ENCODE data around the gene PI4K2B.
"Not testable (repeated sequence)": the region's sequence is repeated elsewhere in the genome, so short reads cannot be mapped to it uniquely, and the experiment has no call there.

PI4K2B gene

GRCh38 chr4:25242195-25242594, 8.4 kb downstream of the PI4K2B start:
- ATAC-seq, DNase-seq: not testable (repeated sequence)

- DNase-seq (no peak), ATAC-seq (no peak)
These were observed 11.3 kb downstream of the PI4K2B start for GRCh38 chr4:25245181-25245580.

GRCh38 chr4:25246680-25247611, 13.1 kb downstream of the PI4K2B start:
- ATAC-seq (no peak), DNase-seq (no peak)

GRCh38 chr4:25248875-25249274, 15.0 kb downstream of the PI4K2B start:
- ATAC-seq, DNase-seq: not testable (repeated sequence)

GRCh38 chr4:25249494-25249893, 15.7 kb downstream of the PI4K2B start:
- ATAC-seq, DNase-seq: not testable (repeated sequence)

DNA sequence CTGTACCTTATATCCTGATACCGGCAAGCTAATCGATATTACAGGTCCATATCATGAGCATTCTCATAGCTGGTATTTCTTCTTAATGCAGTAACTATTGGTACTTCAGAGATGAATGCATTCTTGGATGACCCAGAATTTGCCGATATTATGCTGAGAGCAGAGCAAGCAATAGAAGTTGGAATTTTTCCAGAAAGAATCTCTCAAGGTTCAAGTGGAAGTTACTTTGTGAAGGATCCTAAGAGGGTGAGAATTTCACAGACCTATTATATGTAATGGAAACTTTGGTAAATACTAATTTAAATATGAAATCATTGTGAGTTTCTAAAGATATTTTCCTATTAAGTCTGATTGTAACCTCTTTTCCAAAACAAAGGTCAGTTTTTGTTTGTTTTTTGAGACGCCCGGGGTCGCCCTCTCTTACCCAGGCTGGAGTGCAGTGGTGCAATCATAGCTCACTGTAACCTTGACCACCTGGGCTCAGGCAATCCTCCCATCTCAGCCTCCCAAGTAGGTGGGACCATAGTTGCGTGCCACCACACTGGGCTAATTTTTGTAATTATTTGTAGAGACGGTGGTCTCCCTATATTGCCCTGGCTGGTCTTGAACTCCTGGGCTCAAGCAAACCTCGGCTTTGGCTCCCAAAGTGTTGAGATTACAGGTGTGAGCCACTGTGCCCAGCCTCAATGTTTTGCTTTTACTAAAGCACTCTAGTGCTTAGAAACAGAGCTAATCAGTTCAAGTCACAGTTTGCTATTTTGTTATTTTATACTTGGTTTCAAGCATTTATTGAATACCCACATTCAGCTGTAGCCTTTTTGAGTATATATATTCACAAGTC, 18.6 kb downstream of the PI4K2B start:
- no peak for ATAC-seq
- no peak for DNase-seq

DNA sequence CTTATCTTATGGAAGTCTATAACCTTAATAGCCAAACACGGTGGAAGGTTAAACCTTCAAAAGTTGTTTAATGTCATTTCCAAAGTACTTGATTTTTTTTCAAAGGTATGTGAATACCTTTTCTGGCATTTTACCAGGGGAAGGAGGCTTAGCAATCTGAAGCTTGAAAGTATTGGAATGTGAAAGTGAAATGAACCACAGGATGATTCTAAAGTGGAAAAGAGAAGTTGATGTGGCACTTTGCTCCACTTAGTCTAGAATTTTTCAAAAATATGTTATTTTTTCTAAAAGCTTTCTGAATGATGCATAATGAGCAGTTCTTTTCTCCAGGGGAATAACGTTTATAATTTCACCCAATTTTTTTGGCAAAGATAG, 19.2 kb downstream of the PI4K2B start:
- ATAC-seq (no peak), DNase-seq (no peak)

DNA sequence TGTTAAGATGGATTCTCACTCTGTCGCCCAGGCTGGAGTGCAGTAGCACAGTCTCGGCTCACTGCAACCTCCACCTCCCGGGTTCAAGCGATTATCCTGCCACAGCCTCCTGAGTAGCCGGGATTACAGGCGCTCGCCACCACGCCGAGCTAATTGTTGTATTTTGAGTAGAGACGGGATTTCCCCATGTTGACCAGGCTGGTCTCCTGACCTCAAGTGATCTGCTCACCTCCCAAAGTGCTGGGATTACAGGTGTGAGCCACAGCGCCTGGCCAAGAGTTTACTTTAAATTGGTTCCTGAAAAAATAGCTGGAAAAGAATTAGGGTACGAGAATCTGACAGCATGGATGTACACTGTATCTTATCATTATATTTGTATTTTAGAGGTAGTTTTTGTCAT, 20.0 kb downstream of the PI4K2B start:
- DNase-seq, ATAC-seq: not testable (repeated sequence)

DNA sequence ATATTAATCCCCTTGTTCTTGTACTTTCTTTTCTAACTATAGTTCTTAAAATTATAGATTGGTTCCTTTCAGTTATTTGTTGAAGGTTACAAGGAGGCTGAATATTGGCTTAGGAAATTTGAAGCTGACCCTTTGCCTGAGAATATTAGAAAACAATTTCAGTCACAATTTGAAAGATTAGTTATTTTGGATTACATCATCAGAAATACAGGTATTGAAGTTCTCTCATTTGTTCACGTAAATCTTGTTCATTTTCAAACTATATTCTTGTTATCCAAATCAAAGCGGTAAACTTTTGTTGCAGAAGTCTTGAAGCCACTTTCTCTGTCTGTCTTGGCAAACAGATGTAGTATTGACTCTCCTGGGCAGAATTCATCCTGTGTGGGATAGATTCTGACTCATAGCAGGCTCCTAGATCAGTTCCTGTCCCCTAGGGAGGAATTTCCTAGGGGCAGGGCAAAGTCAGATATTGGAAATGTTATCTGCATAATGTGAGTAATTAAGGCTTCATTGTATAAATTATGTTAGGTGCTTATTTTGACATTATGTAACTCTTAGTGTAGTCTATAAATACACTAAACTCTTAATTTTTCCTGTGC, 25.2 kb downstream of the PI4K2B start:
- no peak for ATAC-seq
- no peak for DNase-seq

DNA sequence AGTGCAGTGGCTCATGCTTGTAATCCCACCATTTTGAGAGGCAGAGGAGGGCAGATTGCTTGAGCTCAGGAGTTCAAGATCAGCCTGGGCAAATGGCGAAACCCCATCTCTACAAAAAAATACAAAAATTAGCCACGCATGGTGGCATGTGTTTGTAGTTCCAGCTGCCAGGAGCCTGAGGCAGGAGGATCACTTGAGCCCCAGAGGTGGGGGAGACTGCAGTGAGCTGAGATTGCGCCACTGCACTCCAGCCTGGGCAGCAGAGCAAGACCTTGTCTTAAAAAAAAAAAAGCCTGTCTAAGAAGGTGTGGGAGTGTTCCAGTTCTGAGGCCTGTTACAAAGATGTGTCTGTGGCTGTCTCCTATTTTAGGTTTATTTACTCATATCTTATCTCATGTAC, 38.0 kb downstream of the PI4K2B start:
- ATAC-seq (no peak), DNase-seq (no peak)

DNA sequence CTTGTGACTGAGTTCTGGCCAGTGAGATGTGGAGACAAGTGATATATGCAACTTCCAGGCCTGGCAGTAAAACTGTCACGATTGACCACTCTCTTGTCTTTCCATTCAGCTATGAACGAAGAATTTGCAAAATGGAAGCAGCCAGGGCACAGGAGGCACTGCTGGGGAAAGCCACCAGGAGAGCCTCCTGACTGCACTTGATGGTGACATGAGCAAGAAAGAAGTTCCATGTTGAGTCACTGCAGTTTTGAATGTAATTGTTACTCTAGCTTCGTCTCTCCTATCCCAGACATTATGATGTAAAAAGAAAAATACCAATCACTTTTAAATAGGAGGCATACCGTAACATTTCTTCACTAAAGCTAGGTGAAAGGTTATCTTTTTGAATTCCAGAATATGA, 46.4 kb downstream of the PI4K2B start:
- DNase-seq (no peak), ATAC-seq (no peak)

GRCh38 chr4:25283948-25284347, 50.1 kb downstream of the PI4K2B start:
- DNase-seq (no peak), ATAC-seq (no peak)

DNA sequence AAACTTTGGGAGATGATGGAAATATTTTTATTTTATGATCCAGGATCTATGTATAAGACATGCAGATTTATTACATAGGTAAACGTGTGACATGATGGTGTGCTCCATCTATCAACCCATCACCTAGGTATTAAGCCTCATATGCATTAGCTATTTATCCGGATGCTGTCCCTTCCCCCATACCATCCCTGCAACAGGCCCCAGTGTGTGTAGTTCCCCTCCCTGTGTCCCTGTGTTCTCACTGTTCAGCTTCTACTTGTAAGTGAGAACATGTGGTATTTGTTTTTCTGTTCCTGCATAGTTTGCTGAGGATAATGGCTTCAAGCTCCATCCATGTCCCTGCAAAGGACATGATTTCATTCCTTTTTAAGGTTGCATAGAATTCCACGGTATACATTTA, 50.6 kb downstream of the PI4K2B start:
- no peak for ATAC-seq
- DNase-seq: no peak

- ATAC-seq: no peak
These were observed 56.7 kb downstream of the PI4K2B start for GRCh38 chr4:25290490-25291067.

DNA sequence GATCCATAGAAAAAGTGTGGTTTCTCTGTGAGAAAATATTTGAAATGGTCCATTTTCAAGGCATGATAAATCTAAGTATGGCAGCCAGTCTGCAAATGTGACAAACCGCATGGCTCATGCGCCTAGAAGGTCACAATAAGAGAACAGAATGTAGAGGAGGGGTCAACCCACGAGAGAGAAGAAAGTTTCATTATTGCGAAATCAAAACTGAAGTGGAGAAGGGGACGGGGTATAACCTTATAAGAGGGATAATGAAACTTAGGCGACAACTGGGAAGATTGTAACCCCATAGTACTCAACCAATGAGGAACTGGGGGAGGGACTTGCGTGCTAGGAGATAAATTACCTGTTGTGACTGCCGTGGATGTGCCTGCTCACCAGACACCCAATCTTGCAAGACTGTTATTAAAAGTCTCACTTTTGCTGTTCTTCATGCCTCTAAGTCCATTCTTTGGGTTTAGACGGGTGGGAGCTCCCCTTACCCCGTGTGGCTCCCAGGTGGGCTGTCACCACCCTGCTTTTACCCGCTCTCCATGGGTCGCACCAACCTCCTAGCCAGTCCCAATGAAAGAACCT, 57.4 kb downstream of the PI4K2B start:
- DNase-seq (no peak), ATAC-seq (no peak)

More at GRCh38 chr4:25290490-25291067, 56.7 kb downstream of the PI4K2B start:
- no peak for DNase-seq

GRCh38 chr4:25297528-25298242, 63.9 kb downstream of the PI4K2B start:
- ATAC-seq (no peak), DNase-seq (no peak)

- ATAC-seq: no peak
These were observed 65.8 kb downstream of the PI4K2B start for GRCh38 chr4:25299476-25300203.

DNA sequence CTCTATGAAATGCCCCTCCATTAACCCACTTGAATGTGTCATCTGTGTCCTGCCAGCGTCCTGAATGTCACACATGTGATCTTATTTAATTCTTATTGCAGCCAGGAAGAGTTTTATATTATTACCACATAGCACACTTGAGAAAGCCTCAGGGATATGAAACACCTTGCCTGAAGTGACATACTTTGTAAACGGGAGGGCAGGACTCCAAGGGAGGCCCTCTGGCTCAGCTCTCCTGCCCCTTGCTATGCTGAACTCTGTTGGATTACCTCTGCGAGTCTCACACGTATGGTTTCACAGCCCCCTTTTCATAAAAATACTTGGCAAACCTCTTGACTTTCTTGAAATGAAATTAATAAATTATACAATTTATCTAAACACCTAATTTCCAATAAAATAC, 67.6 kb downstream of the PI4K2B start:
- ATAC-seq (no peak), DNase-seq (no peak)

More at GRCh38 chr4:25299476-25300203, 65.8 kb downstream of the PI4K2B start:
- no peak for DNase-seq

DNA sequence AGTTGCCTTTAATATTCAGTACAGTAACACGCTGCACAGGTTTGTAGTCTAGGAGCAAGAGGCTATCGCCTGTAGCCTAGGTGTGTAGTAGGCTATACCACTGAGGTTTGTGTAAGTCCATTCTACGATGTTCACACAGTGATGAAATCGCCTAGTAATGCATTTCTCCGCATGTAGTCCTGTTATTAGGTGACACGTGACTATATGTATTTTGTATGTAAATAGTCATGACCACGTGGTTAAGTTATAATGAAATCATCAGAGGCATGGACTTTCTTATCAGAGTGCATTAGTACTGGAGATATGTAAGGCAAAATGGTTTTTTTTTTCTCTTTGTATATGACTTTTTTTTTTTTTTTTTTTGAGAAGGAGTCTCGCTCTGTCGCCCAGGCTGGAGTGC, 68.8 kb downstream of the PI4K2B start:
- DNase-seq: no peak
- no peak for ATAC-seq

- DNase-seq (no peak), ATAC-seq (no peak)
These were observed 69.7 kb downstream of the PI4K2B start for GRCh38 chr4:25303578-25303977.
